Mucosa of stomach (tissue), 1 donor: ENCODE data around the gene OR9I1.

Experiments used
- H3K27me3 ChIP-seq: one replicate; pipeline ENCODE4 v1.7.0; 2013; ENCODE audit warnings: mild to moderate bottlenecking, low read length; ENCODE audit not compliant: control insufficient read depth, insufficient read depth
- H3K36me3 ChIP-seq: one replicate; pipeline ENCODE4 v1.7.0; 2013; ENCODE audit warnings: low read length; ENCODE audit not compliant: control insufficient read depth, insufficient read depth
- H3K4me1 ChIP-seq: one replicate; pipeline ENCODE4 v1.7.0; 2013; ENCODE audit warnings: mild to moderate bottlenecking, low read length; ENCODE audit not compliant: control insufficient read depth, insufficient read depth
- H3K4me3 ChIP-seq: one replicate; pipeline ENCODE4 v1.7.0; 2013; ENCODE audit warnings: low read length
- H3K9ac ChIP-seq: one replicate; pipeline ENCODE4 v1.7.0; 2013; ENCODE audit warnings: mild to moderate bottlenecking, low read length, moderate library complexity
- H3K9me3 ChIP-seq: one replicate; pipeline ENCODE4 v1.7.0; 2013; ENCODE audit warnings: mild to moderate bottlenecking, low read length, moderate library complexity; ENCODE audit not compliant: control insufficient read depth
- donor health status: Pancreatic carcinoma.

The OR9I1 gene, protein sequence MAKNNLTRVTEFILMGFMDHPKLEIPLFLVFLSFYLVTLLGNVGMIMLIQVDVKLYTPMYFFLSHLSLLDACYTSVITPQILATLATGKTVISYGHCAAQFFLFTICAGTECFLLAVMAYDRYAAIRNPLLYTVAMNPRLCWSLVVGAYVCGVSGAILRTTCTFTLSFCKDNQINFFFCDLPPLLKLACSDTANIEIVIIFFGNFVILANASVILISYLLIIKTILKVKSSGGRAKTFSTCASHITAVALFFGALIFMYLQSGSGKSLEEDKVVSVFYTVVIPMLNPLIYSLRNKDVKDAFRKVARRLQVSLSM

DNA sequence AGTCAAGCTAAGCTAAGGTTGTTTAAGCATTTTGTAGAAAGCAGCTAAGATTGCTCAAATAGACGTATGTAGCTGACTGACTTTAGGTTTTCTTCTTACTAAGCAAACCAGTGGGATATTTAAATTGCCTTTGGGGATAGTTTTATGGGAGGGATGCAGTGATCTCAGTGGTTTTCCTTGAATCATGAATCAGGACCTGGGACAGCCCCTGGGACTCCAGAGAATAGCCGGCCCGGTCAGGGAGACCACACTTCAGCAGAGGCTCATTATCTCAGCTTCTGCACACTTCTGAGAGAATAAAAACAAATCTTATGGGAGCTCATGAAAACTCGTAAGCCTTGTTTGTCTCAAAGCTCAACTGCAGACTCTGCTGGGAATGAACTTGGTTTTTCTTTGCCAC lies at the start of gene OR9I1:
Gene OR9I1 (minus strand): TSS at position 62 of the 400 bp plus-strand sequence. CDS start 6,086 bp downstream, outside the sequence.
- Histone ChIP-seq H3K9me3 (no peaks in the 10 kb centered on the region), H3K4me3 (no peak within 1 kb of the TSS), H3K4me1 (no peaks in the 10 kb centered on the region), H3K9ac (no peak within 1 kb of the TSS), H3K27me3 (no peaks in the 10 kb centered on the region), H3K36me3 (no peaks in the 10 kb centered on the region)

DNA sequence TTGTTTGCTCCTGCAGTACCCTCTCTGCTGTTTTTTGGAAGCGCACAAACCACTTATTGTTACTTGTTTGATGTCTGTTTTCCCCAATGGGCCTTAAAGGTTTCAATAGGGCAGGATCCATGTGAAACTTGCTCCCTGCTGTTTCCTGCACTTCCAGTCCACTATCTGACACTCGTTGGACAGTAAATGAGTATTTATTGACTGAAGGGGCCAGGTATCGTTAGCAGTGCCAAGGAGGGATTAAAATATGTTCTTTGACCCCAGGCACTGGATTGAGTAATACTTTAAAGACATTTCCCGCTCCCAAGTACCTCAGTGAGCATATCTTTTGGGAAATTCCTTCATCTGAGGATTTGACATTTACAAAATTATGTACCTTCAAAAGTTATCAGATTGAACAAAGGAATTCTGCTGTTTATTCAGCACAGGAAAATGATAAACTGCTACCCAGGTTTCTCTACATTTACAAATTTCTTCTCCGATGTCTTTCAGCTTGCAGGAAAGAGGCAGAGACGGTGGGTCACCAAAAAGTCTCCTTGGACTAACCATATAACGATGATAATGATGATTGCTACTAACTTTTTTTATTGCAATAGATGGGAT lies 40.3 kb upstream of the OR9I1 start:
- peaks cover 4% of the 10 kb centered on the region for H3K4me1 ChIP-seq
- H3K4me3 ChIP-seq, result no peak overlapping the region
- H3K9ac ChIP-seq, result no peak overlapping the region
- no peaks in the 10 kb centered on the region for H3K36me3 ChIP-seq
- no peaks in the 10 kb centered on the region for H3K27me3 ChIP-seq
- no peaks in the 10 kb centered on the region for H3K9me3 ChIP-seq

DNA sequence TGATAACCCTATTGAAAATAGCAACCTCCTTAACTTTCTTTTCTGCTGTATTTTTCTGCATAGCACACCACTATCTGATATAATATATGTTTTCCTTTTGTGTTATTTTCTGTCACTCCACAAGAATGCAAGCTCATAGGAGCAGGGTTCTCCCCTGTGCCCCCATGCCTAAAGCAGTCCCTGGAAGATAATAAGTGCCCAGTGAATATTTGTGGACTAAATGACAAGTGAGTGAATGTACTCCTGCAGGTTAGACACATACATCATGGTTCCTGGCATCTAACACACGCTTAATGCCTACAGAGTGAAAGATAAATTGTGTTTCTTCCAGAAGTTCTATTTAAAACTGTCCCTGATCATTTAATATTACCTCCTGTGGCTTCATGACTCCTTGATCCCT lies 39.7 kb upstream of the OR9I1 start:
- Histone ChIP-seq H3K9me3 (no peaks in the 10 kb centered on the region), H3K36me3 (no peaks in the 10 kb centered on the region), H3K9ac (no peak overlapping the region), H3K4me3 (no peak overlapping the region), H3K4me1 (peaks cover 4% of the 10 kb centered on the region), H3K27me3 (no peaks in the 10 kb centered on the region)

DNA sequence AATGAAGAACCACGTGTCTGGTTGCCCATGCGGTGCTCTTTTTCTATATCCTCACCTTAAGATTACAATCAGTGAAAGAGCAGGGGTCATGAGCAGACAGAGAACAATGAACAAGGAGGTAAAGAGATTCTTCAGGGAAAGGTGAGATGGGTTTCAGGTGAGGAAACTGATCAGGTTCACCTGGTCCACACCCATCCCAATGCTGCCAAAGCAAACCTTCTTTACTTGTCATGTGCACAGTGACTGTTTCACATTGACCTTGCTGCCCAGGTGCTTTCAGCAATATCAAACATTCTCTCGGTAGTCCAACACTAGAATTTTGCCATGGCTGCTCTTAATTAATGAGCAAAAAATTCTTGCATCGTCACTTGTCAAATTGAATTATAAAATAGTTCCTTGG lies 39.1 kb upstream of the OR9I1 start:
- Histone ChIP-seq H3K4me1 (peaks cover 4% of the 10 kb centered on the region), H3K4me3 (no peak overlapping the region), H3K9ac (no peak overlapping the region), H3K27me3 (no peaks in the 10 kb centered on the region), H3K36me3 (no peaks in the 10 kb centered on the region), H3K9me3 (no peaks in the 10 kb centered on the region)

DNA sequence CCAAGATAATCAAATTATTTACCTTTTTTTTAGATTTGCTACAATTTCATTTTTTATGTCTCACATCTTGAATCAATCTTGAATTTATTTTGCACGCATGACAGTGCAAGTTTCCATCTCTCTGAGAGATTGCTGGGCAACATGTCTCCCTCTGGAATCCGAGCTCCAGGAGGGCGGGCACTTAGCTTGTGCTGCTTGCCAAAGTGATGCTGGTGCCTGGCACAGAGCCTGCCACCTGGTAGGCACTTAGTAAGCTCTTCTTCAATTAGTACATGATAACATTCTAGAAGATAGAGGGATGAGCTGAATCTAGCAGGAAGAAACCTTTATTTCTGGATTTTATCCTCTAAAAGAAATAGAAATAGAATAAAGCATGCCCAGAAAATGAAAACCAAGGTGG lies 27.5 kb upstream of the OR9I1 start:
- Histone ChIP-seq H3K4me3 (no peak overlapping the region), H3K9ac (no peak overlapping the region), H3K27me3 (no peaks in the 10 kb centered on the region), H3K4me1 (no peaks in the 10 kb centered on the region), H3K36me3 (no peaks in the 10 kb centered on the region), H3K9me3 (no peaks in the 10 kb centered on the region)

DNA sequence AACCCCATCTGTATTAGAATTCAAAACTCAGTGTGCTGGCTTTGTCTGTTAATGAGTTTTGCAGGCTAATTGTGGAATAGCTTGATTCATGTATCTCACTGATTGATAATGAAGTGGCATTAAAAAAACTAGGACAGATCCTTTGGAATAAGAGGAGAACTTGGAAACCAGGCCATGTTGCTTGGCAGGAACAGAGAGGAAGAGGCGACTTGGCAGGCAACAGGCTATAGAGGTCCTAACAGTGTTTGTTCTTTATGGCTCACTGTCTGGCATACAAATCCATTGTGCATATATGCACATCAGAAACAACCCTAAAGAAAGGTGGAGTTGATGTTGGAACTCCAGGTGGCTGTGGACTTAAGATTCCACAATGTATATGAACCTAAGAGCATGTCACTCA lies 17.4 kb upstream of the OR9I1 start:
- Histone ChIP-seq H3K36me3 (no peaks in the 10 kb centered on the region), H3K9me3 (no peaks in the 10 kb centered on the region), H3K4me1 (no peaks in the 10 kb centered on the region), H3K4me3 (no peak overlapping the region), H3K27me3 (no peaks in the 10 kb centered on the region), H3K9ac (no peak overlapping the region)

DNA sequence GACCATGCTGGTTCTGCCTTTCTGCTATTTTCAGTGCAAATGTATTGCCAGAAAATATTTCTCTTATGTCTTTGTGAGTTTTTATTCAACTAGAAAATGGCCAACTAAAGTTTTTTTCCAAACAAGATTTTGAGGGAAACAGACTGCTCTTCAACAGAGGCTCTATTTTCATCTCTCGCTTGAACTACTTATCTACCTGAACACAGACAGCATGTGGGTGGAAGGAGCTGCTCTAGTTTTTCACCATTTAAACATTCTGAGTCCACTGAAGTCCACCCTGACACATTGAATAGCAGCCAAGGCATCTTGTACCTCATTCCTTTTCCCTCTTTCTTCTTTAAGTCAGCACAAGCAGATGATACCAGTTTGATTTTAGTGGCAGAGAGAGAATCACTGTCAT lies 9.8 kb upstream of the OR9I1 start:
- H3K27me3 ChIP-seq, result no peaks in the 10 kb centered on the region
- no peaks in the 10 kb centered on the region for H3K4me1 ChIP-seq
- H3K9me3 ChIP-seq, result no peaks in the 10 kb centered on the region
- no peak overlapping the region for H3K9ac ChIP-seq
- no peak overlapping the region for H3K4me3 ChIP-seq
- H3K36me3 ChIP-seq, result no peaks in the 10 kb centered on the region

DNA sequence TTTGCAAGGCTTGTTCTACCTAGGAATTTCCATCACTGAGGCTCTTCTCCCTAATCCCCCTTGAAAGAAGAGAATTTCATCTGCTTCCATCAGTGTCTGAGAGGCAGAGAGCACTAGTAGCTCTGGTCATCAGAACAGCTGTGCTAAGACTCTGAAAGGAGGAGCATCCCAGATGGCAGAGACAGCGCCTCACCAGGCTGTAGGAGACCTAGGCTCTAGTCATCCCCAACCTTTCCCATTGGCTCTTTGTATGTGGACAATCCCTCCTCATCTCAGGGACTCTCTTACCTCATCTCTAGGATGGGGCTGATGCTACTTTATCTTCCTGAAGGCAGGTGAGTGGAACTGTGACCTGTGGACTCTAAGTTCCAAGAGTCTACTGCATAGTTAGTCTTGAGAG lies 8.8 kb upstream of the OR9I1 start:
- H3K4me1 ChIP-seq, result no peaks in the 10 kb centered on the region
- no peak overlapping the region for H3K9ac ChIP-seq
- H3K27me3 ChIP-seq, result no peaks in the 10 kb centered on the region
- no peak overlapping the region for H3K4me3 ChIP-seq
- no peaks in the 10 kb centered on the region for H3K36me3 ChIP-seq
- H3K9me3 ChIP-seq, result no peaks in the 10 kb centered on the region

DNA sequence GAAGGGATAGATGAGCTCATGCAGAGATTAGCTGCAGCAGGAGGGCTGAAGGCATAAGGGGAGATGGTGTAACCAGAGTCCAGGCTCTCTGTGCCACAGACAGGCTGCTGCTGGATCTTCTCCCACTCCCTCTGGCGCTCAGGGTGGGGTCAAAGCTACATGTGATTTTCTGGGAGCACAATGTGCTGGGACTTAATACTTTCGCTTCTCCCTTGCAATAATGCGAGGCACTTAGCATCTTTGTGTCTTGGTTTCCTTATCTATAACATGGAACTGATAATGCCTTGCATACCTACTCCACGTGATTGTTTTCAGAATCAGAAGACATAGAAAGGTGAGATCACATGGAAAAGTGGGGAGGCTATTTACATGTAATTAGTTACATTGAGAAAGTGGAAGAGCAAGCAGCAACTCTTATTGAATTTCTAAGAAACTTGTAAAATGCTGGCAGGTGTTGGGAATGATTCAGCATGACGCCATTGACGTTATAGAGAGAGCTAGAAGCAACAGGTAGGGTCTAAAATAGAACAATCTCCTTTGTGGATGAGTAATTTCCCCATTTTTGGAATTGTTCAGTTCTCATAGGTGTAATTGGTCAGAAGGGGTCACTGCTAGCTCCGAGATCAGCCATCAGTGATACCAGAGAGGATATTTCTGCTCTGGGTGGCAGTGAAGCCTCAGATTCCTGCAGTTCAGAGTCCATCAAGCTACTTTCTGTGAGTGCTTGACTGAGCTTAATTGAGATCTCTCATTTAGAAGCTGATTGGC lies 8.2 kb upstream of the OR9I1 start:
- H3K4me1 ChIP-seq, result no peaks in the 10 kb centered on the region
- H3K27me3 ChIP-seq, result no peaks in the 10 kb centered on the region
- H3K4me3 ChIP-seq, result no peak overlapping the region
- H3K9ac ChIP-seq, result no peak overlapping the region
- no peaks in the 10 kb centered on the region for H3K36me3 ChIP-seq
- H3K9me3 ChIP-seq, result no peaks in the 10 kb centered on the region

DNA sequence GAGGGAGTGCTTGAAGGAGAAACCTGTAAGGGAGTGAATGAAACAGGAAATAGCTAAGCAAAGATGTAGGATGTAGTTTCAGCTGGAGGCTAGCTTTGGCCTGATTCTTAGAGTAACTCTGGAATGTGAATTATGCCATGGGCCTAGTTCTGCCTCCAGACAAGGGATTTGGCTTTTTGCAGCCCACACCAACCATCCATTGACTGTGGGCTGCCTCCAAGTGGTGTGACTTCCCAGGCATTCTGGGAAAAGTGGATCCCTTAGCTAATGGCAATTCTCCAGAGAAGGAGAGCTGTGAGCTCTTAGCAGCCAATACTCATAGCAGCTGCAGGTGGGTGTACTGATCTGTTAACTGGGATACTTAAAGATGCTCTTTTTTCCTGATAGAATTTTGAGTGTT lies 2.0 kb upstream of the OR9I1 start:
- H3K36me3 ChIP-seq, result no peaks in the 10 kb centered on the region
- H3K27me3 ChIP-seq, result no peaks in the 10 kb centered on the region
- no peaks in the 10 kb centered on the region for H3K9me3 ChIP-seq
- H3K4me3 ChIP-seq, result no peak overlapping the region
- no peak overlapping the region for H3K9ac ChIP-seq
- H3K4me1 ChIP-seq, result no peaks in the 10 kb centered on the region

DNA sequence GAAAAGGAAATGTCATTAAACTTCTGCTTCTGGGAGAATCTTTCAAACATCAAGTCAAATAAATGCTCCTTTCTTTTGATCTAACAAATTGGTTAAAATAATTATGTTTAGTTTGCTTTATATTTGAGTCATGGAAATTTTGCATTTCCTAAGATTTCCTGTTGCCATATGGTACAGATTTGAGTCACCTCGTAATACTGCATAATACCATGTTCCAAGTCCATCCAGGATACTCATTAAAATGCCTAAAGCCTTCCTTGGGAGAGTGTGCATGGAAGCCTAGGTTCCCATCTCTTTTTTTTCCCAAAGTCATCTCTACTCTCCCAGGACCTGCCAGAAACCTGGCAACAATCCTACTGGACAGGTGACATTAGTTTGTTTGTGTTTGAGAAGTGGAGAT lies 4.2 kb downstream of the OR9I1 start:
- H3K9ac ChIP-seq, result no peak overlapping the region
- H3K4me1 ChIP-seq, result no peaks in the 10 kb centered on the region
- H3K36me3 ChIP-seq, result no peaks in the 10 kb centered on the region
- H3K4me3 ChIP-seq, result no peak overlapping the region
- H3K27me3 ChIP-seq, result no peaks in the 10 kb centered on the region
- H3K9me3 ChIP-seq, result no peaks in the 10 kb centered on the region

DNA sequence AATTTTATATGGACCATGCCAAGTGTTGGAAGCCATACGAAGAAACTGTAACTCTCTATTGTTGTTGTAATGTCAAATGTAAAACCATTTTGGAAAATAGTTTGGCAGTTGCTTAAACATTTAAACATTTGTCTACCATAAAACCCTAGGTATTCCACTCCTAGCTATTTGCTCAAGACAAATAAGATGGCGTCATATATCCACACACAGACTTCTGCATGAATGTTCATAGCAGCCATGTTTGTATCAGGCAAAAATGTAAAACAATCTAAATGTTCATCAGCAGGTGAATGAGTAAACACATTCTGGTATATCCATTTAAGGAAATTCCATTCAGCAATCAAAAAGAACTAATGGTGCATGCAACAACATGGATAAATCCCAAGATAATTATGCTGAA lies 27.9 kb downstream of the OR9I1 start:
- H3K9ac ChIP-seq, result no peak overlapping the region
- H3K27me3 ChIP-seq, result no peaks in the 10 kb centered on the region
- no peaks in the 10 kb centered on the region for H3K4me1 ChIP-seq
- H3K9me3 ChIP-seq, result no peaks in the 10 kb centered on the region
- H3K4me3 ChIP-seq, result no peak overlapping the region
- H3K36me3 ChIP-seq, result no peaks in the 10 kb centered on the region
